ENCODE results near the gene P2RY2.

The P2RY2 gene

GRCh38 chr11:73210916-73211667 lies 7.0 kb upstream of the P2RY2 start:
- no peak for TF ChIP-seq FOXP2 (optimal IDR thresholded peaks at IDR 0.05; ENCODE audit: borderline replicate concordance, extremely low read depth, extremely low read length, insufficient read depth)
- no peak for TF ChIP-seq REST (IDR thresholded peaks at IDR 0.05; ENCODE audit: insufficient read depth in 1 of 2, low read depth in 2 of 2, low read length in 2 of 2)

GRCh38 chr11:73213196-73214143 lies 4.6 kb upstream of the P2RY2 start:
- TF ChIP-seq REST (IDR thresholded peaks at IDR 0.05; ENCODE audit: insufficient read depth in 1 of 2, low read depth in 2 of 2, low read length in 2 of 2) (no peak), SIN3A (IDR thresholded peaks at IDR 0.05; ENCODE audit: borderline replicate concordance, insufficient read depth, low read length) (no peak), FOXP2 (optimal IDR thresholded peaks at IDR 0.05; ENCODE audit: borderline replicate concordance, extremely low read depth, extremely low read length, insufficient read depth) (no peak), POLR2AphosphoS5 (IDR thresholded peaks at IDR 0.05; ENCODE audit: low read depth, low read length) (no peak), TAF1 (IDR thresholded peaks at IDR 0.05; ENCODE audit: borderline replicate concordance, insufficient read depth, low read length) (no peak)

GRCh38 chr11:73215191-73216134 lies 2.6 kb upstream of the P2RY2 start:
- TF ChIP-seq FOXP2 (optimal IDR thresholded peaks at IDR 0.05; ENCODE audit: borderline replicate concordance, extremely low read depth, extremely low read length, insufficient read depth) (no peak), TAF1 (IDR thresholded peaks at IDR 0.05; ENCODE audit: borderline replicate concordance, insufficient read depth, low read length) (no peak), REST (IDR thresholded peaks at IDR 0.05; ENCODE audit: insufficient read depth in 1 of 2, low read depth in 2 of 2, low read length in 2 of 2) (no peak)

GRCh38 chr11:73216465-73216864 lies 1.6 kb upstream of the P2RY2 start:
- TF ChIP-seq SIN3A (IDR thresholded peaks at IDR 0.05; ENCODE audit: borderline replicate concordance, insufficient read depth, low read length) (no peak), REST (IDR thresholded peaks at IDR 0.05; ENCODE audit: insufficient read depth in 1 of 2, low read depth in 2 of 2, low read length in 2 of 2) (no peak), FOXP2 (optimal IDR thresholded peaks at IDR 0.05; ENCODE audit: borderline replicate concordance, extremely low read depth, extremely low read length, insufficient read depth) (no peak), POLR2AphosphoS5 (IDR thresholded peaks at IDR 0.05; ENCODE audit: low read depth, low read length) (no peak), TAF1 (IDR thresholded peaks at IDR 0.05; ENCODE audit: borderline replicate concordance, insufficient read depth, low read length) (no peak)
